ENCODE measurements around the gene BIRC7.
A peak's percentile ranks its signal among the peaks of the same experiment; 100 is the strongest.

BIRC7 gene

DNA sequence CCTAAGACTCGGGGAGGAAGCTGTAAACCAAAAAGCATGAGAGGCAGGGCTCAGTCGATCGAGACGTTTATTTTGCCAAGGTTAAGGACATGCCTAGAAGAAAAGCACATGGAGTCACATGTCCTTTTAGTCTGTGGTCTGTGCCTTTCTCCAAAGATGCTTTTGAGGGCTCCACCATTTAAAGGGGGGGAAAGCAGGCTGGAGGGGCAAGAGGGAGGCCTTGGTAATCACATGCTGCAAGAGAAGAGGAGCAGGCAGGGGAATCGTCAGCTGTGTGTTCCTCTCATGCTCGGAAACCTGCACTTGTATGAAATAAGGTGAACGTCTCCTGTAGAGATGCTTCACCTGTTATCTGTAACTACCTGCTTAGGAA, 10.6 kb upstream of the BIRC7 start:
- no peak for DNase-seq (ENCODE audit: low read depth)

DNA sequence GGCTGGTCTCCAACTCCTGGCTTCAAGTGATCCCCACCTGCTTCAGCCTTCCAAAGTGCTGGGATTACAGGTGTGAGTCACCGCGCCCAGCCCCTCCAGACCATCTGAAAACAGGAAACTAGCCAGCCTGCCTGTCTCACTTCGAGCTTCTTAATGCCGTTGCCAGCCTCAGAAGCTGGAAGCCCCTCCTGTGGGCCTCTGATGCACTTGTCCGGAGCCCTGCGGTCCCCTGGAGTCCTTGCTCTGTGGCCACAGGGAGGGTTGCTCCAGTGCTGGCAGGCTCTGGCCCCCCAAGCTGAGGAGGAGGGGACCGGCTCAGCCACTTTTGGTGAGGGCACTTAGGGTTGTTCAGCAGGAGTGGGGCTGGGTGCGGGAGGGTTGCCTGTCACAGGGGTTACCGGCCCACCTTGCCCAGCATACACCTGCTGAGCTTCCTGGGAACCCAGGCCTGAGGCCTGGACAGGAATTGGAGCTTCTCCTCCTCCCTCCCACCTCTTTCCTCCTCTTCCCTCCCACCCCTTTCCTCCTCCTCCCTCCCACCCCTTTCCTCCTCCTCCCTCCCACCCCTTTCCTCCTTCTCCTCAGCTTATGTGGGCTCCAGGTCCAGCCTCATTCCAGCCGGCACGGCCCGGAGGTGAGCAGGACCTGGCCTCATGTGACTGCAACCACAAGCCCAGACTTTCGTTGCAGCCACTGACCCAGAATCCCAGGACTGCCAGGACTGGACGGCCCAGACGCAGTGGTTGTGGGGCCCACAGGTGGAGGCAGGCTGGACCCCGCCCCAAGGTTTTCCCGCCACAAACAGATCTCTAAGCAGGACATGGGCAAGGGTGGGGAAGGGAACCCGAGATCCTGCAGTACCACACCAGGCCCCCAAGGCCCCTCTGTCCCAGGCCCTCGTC, 9.4 kb upstream of the BIRC7 start:
- DNase-seq (ENCODE audit: low read depth), result no peak

DNA sequence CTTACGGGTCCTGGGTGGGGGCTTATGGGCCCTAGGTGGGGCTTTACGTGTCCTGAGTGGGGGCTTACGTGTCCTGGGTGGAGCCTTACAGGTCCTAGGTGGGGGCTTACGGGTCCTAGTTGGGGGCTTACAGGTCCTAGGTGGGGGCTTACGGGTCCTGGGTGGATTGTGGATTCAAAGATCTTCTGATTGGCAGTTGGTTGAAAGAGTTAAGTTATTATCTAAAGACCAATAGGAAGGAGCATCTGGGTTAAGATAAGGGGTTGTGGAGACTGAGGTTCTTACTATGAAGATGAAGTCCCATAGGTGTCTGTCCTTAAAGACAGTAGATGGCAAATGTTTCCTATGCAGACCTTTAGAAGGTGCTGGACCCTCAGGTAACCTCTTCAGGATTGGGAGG, 8.4 kb upstream of the BIRC7 start:
- no peak for DNase-seq (ENCODE audit: low read depth)

DNA sequence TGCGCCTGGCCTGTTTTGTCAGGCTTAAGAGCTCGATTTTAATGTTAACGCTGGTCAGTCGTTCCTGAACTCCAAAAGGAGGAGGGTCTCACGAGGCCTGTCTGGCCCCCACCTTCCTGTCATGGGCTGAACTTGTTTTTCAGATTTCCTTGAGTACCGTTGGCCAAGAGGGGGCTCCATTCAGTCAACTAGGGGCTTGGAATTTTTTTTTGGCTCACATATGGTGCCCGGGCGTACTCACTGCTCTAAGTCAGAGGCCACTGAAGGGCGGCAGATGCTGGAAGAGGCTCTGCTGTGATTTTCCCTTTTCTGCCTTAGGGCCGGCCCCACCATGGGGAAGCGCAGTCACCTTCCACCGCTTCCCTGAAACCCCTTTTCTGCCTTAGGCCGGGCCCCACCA, 6.9 kb upstream of the BIRC7 start:
- DNase-seq (ENCODE audit: low read depth), result no peak

DNA sequence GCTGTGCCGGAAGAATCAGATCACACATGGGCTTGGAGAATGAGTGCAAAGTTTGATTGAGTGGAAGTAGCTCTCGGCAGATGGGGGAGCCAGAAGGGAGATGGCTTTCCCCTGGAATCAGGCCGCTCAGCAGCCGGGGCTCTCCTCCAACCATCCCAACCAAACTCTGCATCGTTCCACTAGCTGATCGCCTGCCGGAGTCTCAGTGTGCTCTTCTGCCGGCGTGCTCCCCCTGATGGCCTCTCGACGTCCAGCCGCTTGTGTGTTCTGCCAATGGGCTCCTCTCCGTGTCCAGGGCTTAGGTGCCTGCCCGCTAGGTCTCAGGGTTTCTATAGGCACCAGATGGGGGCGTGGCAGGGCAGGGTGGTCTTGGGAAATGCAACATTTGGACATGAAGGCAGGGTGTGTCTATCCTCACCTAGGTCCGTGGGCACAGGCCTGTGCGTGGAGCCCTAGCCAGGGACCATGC, 4.9 kb upstream of the BIRC7 start:
- peak; percentile 62 for DNase-seq (ENCODE audit: low read depth)

DNA sequence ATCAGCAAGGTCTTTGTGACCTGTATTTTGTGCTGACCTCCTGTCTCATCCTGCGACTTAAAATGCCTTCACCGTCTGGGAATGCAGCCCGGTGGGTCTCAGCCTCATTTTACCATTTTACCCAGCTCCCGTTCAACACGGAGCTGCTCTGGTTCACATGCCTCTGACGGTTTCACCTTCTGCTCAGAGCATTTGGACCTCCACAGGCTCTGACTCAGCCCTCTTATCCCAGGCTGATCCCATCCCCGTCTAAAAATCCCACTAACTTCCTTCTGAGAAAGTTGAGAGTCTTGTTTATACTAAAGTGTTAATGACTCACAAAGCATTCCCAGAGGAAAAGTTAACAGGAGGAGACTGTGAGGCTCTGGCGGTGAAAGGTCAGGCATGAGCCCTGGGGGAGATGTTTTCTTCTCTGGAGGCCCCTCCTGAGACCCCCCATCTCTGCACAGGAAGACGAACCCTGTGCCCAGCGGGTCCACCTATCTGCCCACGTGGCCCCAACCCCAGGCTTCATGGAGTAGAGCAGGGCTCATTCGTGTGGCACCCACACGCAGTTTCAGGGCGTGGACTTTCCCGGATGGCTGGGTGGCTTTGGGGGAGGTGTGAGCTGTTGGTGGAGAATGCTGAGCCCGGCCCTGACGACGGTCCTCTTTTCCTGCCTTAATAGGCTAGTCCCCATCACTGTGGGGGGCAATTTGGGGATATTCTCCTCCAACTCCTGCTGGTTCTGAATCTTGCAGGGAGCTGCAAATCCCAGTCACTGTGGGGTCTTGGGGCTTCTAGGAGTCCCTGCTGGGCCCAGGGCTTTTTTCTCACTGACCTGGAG, 3.3 kb upstream of the BIRC7 start:
- peak; percentile 69 for DNase-seq (ENCODE audit: low read depth)

DNA sequence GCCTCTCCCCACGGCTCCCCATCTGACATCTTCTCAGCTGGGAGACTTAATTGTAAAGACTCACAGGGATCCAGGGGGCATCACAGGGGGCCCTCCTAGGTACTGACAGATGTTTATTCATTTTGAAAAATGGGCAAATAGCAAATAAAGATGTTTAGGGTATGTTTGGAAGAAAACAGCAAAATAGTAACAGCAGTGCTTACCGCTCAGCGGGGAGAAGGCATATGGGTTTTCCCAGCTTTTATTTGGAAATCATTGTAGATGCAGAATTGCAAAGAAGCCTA, 2.7 kb upstream of the BIRC7 start:
- no peak for DNase-seq (ENCODE audit: low read depth)

DNA sequence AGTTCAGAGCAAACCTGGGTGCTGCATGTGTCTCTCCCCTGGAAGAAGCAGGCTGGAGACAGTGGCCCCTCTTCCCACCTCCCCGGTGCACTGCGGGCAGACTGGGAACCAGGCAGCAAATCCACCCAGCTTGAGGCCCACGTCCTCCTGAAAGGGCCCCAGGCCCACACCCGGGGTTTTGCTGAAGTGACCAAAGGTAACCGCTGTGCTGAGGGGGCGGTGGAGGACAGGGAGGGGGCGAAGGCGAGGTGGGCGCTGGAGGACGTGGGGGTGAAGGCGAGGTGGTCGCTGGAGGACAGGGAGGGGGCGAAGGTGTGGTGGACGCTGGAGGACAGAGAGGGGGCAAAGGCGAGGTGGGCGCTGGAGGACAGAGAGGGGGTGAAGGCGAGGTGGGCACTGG, 1.8 kb upstream of the BIRC7 start:
- DNase-seq (ENCODE audit: low read depth), result no peak

DNA sequence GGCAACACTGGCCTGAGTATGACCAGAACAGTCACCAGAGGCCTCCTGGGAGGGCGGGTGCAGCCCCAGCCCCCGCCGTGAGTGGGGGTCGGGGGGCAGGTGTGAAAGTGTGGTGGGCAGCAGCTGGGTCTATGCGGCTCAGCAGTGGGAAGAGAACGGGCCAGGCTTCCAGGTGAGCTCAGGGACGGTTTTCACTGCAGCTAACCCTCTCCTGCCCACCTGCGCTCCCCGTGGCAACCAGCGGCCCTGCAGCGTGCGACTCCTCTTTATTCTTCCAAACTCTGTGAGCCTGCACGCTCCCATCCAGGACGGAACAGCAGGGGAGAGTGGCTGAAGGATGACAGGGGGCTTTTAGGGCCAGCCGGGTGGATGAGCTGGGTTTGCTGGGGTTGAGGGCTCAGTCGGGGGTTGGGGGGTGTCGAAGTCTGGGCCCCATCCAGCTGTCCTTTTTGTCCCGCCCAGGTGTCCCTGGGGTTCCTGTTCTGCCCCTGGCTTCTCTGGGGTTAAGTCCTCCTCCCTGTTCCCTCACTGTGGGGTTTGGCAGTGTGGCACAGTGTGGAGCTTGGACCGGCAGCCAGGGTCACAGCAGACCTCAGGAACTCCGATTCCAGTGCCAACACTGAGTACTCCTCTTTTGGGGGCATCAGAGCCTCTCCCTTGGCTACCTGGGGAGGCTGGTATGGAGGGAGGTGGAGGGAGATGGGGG, 859 bp upstream of the BIRC7 start:
- DNase-seq (ENCODE audit: low read depth), result no peak

DNA sequence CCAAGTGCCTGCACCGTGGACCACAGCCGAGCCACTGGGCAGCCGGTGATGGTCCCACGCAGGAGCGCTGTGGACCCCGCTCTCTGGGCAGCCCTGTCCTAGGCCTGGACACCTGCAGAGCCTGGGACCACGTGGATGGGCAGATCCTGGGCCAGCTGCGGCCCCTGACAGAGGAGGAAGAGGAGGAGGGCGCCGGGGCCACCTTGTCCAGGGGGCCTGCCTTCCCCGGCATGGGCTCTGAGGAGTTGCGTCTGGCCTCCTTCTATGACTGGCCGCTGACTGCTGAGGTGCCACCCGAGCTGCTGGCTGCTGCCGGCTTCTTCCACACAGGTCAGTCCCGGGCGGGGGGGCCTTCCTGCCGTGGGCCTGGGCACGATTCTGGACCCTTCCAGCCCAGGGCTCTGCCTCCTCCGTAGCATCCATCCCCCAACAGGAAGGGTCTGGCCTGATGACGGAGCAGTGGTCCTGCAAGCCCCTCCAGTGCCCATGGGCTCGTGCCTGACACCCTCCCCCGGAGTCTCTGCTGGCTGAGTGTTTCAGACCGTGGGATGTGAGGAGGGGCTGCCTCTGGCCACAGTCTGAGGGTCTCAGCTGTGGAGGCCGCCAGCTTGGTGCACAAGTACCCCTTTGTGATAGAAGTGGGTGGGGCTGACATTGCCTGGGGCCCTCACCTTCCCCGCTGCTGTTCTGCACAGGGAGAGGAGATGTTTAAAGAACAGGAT, 572 bp downstream of the BIRC7 start:
- DNase-seq (ENCODE audit: low read depth), result no peak

DNA sequence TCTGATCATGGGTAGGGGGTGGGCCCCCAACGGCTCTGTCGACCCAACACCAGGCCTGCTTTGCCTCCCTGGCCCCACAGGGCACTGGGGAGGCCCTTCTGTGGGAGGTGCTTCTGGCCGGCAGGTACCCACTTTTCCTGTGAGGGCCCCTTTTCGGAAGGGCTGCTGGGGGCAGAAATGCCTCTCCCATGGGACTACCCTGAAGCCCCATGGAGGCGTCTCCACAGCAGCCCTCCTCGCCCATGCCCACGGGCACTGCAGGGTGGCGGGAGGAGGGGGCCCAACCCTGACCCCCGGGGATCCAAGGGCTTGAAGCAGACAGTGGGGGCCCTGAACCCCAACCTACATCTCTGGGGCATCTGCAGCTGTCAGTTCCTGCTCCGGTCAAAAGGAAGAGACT, 2.3 kb downstream of the BIRC7 start:
- no peak for DNase-seq (ENCODE audit: low read depth)

DNA sequence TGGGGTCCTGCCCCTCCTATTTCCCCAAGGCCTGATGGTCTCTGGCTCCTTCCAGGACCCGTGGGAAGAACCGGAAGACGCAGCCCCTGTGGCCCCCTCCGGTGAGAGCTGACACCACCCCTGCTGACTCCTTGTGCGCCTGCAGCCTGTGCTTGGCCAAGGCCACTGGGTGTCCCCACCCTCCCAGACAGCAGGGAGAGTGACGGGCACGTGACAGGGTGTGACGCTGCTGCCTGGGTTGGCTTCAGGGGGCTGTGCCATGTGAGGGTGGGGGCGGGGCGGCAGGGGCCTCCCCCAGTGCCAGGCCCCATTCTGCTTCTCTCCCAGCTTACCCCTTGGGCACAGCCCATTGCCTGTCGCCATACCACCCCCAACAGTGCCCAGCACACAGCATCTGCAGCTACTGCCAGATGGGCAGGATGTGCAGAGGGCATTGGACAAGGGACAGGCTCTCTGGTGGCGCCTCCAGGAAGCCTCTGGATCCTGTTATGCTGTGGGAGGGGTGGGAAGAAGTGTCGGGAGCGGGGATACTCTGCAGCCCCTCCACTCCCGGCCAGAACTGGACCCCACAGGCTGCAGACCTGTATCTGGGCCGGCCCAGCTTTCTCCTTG, 2.9 kb downstream of the BIRC7 start:
- DNase-seq (ENCODE audit: low read depth), result no peak

DNA sequence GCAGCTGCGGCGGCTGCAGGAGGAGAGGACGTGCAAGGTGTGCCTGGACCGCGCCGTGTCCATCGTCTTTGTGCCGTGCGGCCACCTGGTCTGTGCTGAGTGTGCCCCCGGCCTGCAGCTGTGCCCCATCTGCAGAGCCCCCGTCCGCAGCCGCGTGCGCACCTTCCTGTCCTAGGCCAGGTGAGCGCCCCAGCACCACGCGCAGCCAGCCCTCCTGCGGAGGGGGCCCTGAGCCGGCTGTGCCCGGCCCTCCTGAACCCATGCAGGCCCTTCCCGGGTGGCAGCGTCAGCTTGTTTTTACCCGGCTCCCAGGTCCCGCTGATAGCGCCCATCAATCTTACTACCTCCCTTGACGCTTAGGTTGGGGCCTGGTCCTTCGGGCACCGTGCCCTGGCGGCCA, 3.7 kb downstream of the BIRC7 start:
- no peak for DNase-seq (ENCODE audit: low read depth)

DNA sequence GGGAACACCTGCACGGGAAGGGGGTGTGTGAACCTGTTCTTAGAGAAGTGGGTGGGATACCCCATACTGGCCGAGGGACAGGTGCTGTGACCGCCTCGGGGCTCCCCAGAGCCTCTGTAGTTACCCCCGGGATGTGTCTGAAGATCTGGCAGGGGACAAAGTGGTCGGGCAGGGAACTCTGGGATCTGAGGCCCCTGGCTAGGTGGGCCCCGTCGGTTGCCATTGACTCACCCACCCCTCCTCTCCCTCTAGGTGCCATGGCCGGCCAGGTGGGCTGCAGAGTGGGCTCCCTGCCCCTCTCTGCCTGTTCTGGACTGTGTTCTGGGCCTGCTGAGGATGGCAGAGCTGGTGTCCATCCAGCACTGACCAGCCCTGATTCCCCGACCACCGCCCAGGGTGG, 4.3 kb downstream of the BIRC7 start:
- DNase-seq (ENCODE audit: low read depth), result no peak

DNA sequence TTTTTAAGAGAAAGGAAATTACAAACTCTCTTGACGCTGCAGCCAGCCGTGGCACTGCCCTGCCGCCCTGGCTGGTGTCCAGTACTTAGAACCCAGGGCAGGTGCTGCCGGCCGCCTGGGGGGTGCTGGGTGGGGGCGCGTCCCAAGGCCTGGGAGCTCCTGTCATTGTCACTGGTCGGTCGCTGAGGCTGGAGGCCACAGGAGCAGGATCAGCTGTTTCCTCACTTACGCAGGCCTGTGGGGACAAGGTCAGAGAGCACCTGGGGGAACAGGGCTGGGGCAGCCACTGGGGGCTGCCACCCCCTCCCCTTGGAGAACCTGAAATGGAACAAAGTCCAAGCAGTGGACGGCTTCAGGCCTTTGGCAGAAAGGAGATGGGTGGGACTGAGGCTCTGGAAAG, 5.6 kb downstream of the BIRC7 start:
- DNase-seq (ENCODE audit: low read depth), result no peak

DNA sequence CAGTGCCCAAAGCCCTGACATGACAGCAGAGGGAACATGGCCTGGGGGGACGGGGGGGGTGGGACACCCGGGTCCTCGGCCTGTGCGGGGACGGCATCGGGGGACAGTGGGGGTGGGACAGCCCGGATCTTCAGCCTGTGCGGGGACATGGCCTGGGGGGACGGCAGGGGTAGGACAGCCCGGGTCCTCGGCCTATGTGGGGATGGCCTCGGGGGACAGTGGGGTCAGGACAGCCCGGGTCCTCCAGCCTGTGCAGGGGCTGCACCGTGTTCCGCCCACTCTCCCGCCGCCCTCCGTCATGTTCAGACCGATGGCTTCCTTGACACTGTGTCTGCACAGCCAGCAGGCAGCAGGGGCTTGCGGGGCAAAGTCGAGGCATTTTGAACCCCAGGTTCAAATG, 7.0 kb downstream of the BIRC7 start:
- no peak for DNase-seq (ENCODE audit: low read depth)

DNA sequence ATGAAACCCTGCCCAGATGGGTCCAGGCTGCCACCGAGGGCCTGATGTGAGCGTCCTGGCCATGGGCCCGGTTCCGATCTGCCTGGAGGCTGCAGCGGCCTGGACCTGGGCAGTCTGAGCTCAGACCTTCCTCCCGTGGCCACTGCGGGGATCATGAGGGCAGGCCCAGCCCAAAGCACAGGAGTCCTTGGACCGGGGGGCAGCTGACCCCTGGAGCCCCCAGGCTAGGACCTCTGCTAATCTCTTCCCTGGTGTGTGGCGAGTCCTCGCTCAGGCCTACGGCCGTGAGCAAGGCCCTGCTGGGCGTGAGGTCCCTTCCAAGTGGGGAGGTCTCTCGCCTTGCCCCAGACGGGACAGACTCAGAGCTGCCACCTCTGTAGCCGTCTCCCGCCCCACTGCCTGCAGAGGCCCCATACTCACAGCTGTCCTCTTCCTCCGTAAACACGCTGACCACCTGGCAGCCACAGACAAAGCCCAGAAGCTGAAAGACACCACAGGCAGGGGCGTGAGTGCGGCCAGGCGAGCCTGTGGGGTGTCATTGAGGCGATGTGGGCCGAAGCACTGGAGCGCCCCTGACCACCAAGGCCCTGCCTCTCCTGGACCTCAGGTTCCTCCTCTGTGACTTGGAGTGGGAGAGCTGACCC, 8.0 kb downstream of the BIRC7 start:
- no peak for DNase-seq (ENCODE audit: low read depth)

DNA sequence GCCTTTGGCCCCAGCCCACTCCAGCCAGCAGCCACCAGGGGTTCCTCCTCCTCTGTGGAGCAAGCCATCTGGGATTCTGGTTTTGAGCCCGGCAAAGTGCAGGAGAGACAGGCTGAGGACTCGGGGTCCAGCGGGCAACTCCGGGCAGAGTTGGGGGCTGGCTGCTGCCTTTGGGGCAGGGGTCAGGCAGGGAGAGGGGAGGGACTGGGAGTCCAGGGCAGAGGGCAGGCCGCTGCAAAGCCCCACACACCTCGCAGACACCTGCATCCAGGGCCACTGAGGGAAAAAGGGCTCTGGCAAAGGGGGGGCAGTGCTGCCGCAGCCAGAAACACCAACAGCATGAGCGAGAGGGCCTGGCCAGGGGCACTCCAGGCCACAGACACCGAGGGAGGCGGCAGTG, 8.8 kb downstream of the BIRC7 start:
- no peak for DNase-seq (ENCODE audit: low read depth)

DNA sequence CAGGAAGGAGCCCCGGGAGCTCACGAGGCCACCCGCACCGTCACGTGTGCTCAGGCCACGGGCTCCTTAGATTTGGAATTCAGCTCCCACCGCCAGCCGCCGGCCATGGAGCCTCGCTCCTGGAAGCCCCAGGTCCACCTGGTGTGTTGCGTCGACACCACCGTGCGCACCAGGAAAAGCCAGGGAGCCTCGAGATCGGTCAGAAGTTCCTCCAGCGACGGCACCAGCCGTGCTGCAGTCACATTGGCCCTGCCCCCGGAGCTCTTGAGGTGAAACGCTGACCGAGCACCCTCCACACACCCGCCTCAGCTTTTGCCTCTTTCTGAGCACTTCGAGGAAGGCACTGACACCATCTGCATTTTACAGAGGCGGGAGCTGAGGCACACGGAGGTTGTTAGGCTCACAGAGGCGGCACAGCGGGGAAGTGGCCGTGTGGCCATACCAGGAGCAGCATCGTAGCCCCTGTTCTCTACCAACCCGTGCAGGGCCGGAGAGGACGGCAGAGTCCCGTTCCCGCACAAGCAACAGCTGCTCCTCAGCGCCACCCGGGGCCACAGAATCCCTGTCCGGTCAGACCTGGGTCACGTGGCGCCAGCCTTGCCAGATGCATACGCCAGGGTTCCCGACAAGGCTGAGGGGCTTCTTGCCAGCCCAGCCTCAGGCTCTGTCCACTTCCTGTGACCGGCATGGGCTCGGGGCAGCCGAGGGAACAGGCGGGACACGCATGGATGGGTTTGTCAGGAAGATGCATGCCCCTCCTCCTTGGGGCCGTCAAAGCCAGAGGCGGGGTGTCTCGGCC, 11.0 kb downstream of the BIRC7 start:
- no peak for DNase-seq (ENCODE audit: low read depth)

DNA sequence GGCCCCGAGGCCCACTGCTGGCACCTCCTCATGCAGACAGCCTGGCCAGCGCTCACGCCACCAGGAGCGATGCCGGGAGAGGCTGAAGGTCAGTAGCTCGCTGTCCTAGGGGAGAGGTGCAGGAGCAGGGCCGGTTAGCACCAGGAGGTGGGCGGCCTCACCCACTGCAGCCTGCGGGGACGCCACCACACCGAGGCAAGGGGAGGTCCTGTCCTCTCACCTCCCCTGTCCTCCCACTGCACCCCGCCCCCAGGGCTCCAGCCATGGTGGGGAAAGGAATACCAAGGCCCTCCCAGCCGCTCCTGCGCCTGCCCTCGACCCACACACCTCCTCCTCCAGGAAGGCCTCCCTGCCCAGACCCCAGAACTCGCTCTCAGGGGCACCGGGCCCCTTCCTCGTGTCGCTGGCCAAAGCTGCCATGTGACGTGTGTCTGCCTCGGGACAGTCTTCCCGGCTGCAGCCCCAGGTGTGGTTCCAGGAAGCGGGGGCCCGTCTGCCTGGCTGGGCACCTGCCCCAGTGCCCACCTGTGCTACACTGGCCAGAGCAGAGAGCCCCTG, 12.0 kb downstream of the BIRC7 start:
- no peak for DNase-seq (ENCODE audit: low read depth)
